HL-60 (cell line): ENCODE results near the gene SLC23A2.

ENCODE experiments used
- DNase-seq, 2 experiments: peaks; one replicate each; pipeline ENCODE4 v3.0.0-alpha.2; 2010 to 2020; ENCODE audit warnings: low read depth in 1 of 2, low spot score in 1 of 2
- H3K27ac ChIP-seq: fragments of 250-450 bp; sonication (Bioruptor Pico); replicated peaks from 2 replicates; pipeline ENCODE4 v1.5.1; 2020; ENCODE audit warnings: mild to moderate bottlenecking, moderate library complexity
- H3K27me3 ChIP-seq: fragments of 250-450 bp; sonication (Bioruptor Pico); 2 replicates; pipeline ENCODE4 v1.5.1; 2021; ENCODE audit warnings: mild to moderate bottlenecking, moderate library complexity; ENCODE audit not compliant: insufficient read depth, poor library complexity, severe bottlenecking
- H3K4me3 ChIP-seq: replicated peaks from 2 replicates; pipeline ENCODE4 v1.5.1; 2011; ENCODE audit warnings: mild to moderate bottlenecking, control low read depth, low read length; ENCODE audit not compliant: insufficient read depth
- CTCF ChIP-seq: IDR thresholded peaks from one replicate; pipeline ENCODE4 v1.5.1; 2011; ENCODE audit warnings: low read length, control low read depth, inconsistent platforms; ENCODE audit not compliant: insufficient read depth
- GABPA ChIP-seq: IDR thresholded peaks from 2 replicates; pipeline ENCODE4 v1.6.1; 2012; ENCODE audit warnings: low read depth
- POLR2AphosphoS5 ChIP-seq: IDR thresholded peaks from 2 replicates; pipeline ENCODE4 v1.6.1; 2012; ENCODE audit warnings: low read depth
- SPI1 ChIP-seq: IDR thresholded peaks from 2 replicates; pipeline ENCODE4 v1.6.1; 2012; ENCODE audit warnings: low read depth, mild to moderate bottlenecking, borderline replicate concordance
- TF ChIP-seq, protein P1 (sequence below): IDR thresholded peaks from 2 replicates; pipeline ENCODE4 v1.6.1; 2012; ENCODE audit warnings: low read depth; ENCODE audit not compliant: insufficient replicate concordance

Gene SLC23A2

DNA sequence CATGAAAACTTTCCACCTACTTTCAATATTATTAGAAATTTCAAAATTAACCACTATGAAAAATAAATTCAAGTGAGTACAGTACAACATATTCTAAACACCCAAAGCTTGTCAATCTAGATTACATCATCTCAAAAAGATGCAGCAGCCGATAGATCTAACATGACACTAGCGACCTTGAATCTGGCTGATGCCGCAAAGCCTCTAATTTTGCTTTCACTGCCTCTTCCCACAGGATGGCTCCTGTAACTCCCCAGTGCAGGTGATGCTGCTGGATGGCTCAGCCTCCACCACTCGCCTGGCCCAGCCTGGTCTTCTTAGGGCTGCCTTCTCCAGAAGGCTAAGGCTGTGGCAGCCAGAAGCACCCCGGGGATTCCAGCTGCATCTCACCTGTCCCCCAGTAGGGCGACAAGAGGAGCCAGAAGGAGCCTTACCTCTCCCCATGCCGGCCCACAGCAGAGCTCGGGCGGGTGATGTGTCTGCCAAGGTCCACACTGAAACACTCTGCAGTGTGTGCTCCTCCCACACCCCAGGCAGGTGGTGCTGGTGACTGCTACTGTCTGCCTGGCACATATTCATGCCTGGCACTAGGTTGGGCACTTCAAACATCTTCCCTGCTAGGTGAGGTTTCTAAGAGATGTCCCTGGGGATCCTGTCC, 82.1 kb downstream of the SLC23A2 start:
- Histone ChIP-seq H3K27me3 (no peaks in the 10 kb centered on the region), H3K4me3 (no peak overlapping the region), H3K27ac (no peak overlapping the region)
- TF ChIP-seq, protein P1, sequence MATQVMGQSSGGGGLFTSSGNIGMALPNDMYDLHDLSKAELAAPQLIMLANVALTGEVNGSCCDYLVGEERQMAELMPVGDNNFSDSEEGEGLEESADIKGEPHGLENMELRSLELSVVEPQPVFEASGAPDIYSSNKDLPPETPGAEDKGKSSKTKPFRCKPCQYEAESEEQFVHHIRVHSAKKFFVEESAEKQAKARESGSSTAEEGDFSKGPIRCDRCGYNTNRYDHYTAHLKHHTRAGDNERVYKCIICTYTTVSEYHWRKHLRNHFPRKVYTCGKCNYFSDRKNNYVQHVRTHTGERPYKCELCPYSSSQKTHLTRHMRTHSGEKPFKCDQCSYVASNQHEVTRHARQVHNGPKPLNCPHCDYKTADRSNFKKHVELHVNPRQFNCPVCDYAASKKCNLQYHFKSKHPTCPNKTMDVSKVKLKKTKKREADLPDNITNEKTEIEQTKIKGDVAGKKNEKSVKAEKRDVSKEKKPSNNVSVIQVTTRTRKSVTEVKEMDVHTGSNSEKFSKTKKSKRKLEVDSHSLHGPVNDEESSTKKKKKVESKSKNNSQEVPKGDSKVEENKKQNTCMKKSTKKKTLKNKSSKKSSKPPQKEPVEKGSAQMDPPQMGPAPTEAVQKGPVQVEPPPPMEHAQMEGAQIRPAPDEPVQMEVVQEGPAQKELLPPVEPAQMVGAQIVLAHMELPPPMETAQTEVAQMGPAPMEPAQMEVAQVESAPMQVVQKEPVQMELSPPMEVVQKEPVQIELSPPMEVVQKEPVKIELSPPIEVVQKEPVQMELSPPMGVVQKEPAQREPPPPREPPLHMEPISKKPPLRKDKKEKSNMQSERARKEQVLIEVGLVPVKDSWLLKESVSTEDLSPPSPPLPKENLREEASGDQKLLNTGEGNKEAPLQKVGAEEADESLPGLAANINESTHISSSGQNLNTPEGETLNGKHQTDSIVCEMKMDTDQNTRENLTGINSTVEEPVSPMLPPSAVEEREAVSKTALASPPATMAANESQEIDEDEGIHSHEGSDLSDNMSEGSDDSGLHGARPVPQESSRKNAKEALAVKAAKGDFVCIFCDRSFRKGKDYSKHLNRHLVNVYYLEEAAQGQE: no peak
- TF ChIP-seq POLR2AphosphoS5 (no peak), CTCF (no peak), SPI1 (no peak), GABPA (no peak)
- no peak for DNase-seq

DNA sequence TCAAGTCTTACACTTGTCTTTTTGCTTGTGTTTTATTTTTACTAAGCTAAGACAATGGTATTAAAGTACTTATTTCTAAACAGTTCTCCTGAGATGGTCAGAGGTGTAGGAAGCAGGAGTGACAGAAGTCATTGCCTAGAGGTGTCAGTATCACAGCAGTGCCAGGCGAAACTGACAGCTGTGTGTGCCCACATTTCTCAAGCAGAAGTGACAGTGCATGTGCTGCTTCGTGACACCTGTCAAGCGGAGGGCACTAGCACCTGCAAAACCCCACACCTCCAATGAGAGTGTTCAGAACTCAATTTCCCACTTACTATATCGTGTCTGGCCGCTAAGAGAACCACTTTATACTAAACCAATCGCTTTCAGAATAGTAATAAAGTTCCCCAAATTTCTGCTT, 82.8 kb downstream of the SLC23A2 start:
- TF ChIP-seq POLR2AphosphoS5 (no peak), GABPA (no peak), CTCF (no peak), SPI1 (no peak)
- TF ChIP-seq, protein P1: no peak

DNA sequence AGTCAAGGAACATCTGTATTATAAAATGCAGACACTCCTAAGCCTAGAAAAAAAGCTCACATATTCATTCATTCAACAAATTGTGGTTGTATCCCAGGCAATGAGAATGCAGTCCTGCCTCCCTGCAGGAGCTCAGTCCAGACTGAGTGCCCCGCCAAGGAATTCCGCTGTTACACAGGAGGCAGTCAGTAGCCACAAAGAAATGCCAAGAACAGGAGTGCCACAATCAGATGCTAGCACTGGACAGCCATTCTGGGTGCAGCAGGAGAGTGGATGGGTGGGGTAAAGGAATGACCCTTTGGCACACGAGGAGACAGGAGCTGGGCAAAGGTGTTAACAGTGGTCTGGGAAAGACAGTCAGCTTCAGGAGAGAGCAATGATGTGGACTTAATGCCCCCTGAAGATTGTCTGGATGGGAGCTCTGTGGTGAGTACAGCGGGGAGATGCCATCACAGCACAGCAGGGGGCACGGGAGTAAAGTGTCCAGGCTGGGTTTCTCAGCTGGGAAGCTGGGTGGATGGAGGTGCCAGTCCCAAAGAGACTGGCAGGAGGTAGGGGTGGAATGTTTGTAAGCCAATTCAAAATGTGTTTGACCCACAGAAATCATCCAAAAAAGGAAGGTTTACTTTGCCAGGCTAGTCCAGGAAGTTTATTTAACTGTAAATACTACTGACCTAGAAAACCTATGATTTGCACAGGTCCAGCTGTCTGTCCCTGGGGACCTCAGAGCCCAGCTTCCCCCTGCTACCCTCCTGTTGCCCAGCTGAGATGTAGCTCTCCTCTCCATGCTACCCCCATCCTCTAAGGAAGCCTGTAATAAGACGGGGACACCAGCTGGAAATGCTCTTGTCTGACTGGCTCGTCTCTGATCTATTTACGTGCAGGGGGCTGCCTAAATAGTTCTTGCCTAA, 84.1 kb downstream of the SLC23A2 start:
- TF ChIP-seq SPI1 (no peak), GABPA (no peak), POLR2AphosphoS5 (no peak), CTCF (no peak)
- TF ChIP-seq, protein P1: no peak
- Histone ChIP-seq H3K4me3 (no peak overlapping the region), H3K27ac (no peak overlapping the region), H3K27me3 (no peaks in the 10 kb centered on the region)
- DNase-seq: no peak

More for the DNA sequence above, 82.8 kb downstream of the SLC23A2 start:
- H3K27ac ChIP-seq: no peak overlapping the region
- H3K4me3 ChIP-seq: no peak overlapping the region
- H3K27me3 ChIP-seq: no peaks in the 10 kb centered on the region
- DNase-seq: no peak
